Panc1 (cell line): Measurements from ENCODE around the gene LGALSL.

Source experiments
- POLR2AphosphoS5 ChIP-seq: IDR thresholded peaks from 2 replicates; pipeline ENCODE4 v1.6.1; 2012; ENCODE audit warnings: mild to moderate bottlenecking, low read depth, low read length, moderate library complexity
- TCF7L2 ChIP-seq: IDR thresholded peaks from 2 replicates; pipeline ENCODE4 v1.6.1; 2011; ENCODE audit warnings: mild to moderate bottlenecking, low read depth, low read length, inconsistent platforms
- TF ChIP-seq, protein P1 (sequence below): fragments of 450-650 bp; IDR thresholded peaks from 2 replicates; pipeline ENCODE4 v1.5.1; 2017; ENCODE audit warnings: mild to moderate bottlenecking

DNA sequence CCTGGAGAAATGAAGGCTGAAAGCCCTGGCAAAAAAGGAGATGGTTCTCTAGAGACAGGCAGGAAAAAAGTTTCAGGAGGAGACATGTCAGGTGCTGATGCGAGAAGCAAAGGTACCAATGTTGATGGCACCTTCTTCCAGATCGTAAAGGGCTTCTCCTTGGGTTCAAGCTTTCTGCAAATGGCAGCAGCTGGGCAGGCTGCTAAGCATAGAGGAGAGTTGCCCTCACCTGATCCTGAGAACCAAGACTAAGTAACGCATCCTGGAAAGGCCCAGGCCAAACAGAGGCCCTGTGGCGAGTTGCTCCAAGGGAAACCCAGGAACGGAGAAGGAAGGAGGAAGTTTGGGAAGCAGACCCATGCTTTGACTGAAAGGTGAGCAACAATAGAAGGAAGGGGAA is 46.6 kb downstream of the LGALSL start:
- TF ChIP-seq, protein P1, sequence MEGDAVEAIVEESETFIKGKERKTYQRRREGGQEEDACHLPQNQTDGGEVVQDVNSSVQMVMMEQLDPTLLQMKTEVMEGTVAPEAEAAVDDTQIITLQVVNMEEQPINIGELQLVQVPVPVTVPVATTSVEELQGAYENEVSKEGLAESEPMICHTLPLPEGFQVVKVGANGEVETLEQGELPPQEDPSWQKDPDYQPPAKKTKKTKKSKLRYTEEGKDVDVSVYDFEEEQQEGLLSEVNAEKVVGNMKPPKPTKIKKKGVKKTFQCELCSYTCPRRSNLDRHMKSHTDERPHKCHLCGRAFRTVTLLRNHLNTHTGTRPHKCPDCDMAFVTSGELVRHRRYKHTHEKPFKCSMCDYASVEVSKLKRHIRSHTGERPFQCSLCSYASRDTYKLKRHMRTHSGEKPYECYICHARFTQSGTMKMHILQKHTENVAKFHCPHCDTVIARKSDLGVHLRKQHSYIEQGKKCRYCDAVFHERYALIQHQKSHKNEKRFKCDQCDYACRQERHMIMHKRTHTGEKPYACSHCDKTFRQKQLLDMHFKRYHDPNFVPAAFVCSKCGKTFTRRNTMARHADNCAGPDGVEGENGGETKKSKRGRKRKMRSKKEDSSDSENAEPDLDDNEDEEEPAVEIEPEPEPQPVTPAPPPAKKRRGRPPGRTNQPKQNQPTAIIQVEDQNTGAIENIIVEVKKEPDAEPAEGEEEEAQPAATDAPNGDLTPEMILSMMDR: no peak
- TF ChIP-seq POLR2AphosphoS5: no peak
- TF ChIP-seq TCF7L2: no peak
